Measurements from ENCODE around the gene OGFOD1.

DNA sequence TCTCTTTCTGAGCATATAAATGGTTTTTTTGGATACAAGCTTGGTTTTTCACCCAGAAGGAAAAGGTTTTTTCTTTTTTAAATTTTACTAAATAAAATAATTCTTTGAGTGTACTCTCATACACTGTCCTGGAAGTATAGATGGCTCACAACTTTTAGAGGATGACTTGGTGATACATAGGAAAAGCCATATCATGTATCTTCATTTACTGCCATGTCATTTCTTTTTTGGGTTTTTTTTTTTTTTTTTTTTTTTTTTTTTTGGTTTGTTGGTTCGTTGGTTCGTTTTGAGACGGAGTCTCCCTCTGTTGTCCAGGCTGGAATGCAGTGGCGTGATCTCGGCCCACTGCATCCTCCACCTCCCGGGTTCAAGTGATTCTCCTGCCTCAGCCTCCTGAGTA, 11.8 kb downstream of the OGFOD1 start:
- TF ChIP-seq, protein P1, sequence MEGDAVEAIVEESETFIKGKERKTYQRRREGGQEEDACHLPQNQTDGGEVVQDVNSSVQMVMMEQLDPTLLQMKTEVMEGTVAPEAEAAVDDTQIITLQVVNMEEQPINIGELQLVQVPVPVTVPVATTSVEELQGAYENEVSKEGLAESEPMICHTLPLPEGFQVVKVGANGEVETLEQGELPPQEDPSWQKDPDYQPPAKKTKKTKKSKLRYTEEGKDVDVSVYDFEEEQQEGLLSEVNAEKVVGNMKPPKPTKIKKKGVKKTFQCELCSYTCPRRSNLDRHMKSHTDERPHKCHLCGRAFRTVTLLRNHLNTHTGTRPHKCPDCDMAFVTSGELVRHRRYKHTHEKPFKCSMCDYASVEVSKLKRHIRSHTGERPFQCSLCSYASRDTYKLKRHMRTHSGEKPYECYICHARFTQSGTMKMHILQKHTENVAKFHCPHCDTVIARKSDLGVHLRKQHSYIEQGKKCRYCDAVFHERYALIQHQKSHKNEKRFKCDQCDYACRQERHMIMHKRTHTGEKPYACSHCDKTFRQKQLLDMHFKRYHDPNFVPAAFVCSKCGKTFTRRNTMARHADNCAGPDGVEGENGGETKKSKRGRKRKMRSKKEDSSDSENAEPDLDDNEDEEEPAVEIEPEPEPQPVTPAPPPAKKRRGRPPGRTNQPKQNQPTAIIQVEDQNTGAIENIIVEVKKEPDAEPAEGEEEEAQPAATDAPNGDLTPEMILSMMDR (IDR thresholded peaks at IDR 0.05; ENCODE audit: insufficient read depth, low read length, poor library complexity, severe bottlenecking): no peak
- TF ChIP-seq EZH2phosphoT487 (conservative IDR thresholded peaks at IDR 0.05; ENCODE audit: low read length): no peak

Data from SU-DHL-6 (cell line).